ENCODE data around the gene RNU1-2. TPM values are rescaled to one million over a fixed set of nuclear protein-coding genes. Genes with fewer than 3 reads are reported as not detected.
"Not testable (repeated sequence)": the region's sequence is repeated elsewhere in the genome, so short reads cannot be mapped to it uniquely, and the experiment has no call there.

The RNU1-2 gene
- polyA plus RNA-seq (under 0.01 TPM in 1 of 2 replicates, not detected in the other), polyA minus RNA-seq (under 0.01 TPM in 2 replicates)

DNA sequence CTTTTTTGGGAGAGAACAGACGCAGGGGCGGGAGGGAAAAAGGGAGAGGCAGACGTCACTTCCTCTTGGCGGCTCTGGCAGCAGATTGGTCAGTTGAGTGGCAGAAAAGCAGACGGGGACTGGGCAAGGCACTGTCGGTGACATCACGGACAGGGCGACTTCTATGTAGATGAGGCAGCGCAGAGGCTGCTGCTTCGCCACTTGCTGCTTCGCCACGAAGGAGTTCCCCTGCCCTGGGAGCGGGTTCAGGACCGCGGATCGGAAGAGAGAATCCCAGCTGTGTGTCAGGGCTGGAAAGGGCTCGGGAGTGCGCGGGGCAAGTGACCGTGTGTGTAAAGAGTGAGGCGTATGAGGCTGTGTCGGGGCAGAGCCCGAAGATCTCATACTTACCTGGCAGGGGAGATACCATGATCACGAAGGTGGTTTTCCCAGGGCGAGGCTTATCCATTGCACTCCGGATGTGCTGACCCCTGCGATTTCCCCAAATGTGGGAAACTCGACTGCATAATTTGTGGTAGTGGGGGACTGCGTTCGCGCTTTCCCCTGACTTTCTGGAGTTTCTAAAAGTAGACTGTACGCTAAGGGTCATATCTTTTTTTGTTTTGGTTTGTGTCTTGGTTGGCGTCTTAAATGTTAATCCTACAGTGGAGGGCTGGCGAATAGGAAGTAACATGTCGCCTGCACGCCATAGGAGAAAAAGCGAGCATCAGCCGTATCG, at the start of gene RNU1-2:
RNU1-2 (plus strand) TSS at position 383 of the 718 bp plus-strand sequence.
- not testable (repeated sequence) for H3K9me3 ChIP-seq (ENCODE audit: low read length); H4K20me1 ChIP-seq (ENCODE audit: insufficient read depth)
- TF ChIP-seq, protein P1, sequence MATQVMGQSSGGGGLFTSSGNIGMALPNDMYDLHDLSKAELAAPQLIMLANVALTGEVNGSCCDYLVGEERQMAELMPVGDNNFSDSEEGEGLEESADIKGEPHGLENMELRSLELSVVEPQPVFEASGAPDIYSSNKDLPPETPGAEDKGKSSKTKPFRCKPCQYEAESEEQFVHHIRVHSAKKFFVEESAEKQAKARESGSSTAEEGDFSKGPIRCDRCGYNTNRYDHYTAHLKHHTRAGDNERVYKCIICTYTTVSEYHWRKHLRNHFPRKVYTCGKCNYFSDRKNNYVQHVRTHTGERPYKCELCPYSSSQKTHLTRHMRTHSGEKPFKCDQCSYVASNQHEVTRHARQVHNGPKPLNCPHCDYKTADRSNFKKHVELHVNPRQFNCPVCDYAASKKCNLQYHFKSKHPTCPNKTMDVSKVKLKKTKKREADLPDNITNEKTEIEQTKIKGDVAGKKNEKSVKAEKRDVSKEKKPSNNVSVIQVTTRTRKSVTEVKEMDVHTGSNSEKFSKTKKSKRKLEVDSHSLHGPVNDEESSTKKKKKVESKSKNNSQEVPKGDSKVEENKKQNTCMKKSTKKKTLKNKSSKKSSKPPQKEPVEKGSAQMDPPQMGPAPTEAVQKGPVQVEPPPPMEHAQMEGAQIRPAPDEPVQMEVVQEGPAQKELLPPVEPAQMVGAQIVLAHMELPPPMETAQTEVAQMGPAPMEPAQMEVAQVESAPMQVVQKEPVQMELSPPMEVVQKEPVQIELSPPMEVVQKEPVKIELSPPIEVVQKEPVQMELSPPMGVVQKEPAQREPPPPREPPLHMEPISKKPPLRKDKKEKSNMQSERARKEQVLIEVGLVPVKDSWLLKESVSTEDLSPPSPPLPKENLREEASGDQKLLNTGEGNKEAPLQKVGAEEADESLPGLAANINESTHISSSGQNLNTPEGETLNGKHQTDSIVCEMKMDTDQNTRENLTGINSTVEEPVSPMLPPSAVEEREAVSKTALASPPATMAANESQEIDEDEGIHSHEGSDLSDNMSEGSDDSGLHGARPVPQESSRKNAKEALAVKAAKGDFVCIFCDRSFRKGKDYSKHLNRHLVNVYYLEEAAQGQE (IDR thresholded peaks at IDR 0.05; ENCODE audit: borderline replicate concordance), result peak; percentile 4
- TF ChIP-seq POLR2AphosphoS5 (IDR thresholded peaks at IDR 0.05), result peak; percentile 86

DNA sequence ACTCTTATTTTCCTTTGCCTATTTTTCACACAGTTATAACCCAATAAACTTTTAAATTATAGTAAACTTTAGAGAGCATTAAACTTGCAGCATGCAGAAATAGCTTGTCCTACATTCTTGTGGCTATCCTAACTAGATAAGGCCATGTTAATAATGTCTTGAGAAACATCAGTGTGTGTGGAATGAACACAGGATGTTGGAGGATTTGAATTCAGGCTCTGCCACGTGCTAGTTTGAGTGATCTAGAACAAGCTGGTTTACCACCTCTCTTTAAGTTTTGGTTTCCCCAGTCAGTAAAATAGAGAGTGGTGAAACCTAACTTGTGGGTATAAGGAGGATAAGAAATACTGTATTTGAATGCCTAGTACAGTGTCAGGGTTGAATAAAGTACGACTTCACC, 39.6 kb upstream of the RNU1-2 start:
- H3K9ac ChIP-seq (ENCODE audit: low read length); H3K9me2 ChIP-seq (ENCODE audit: insufficient read depth, low read length); H4K20me1 ChIP-seq (ENCODE audit: insufficient read depth); H3K4me3 ChIP-seq (ENCODE audit: low read length); H3F3A ChIP-seq (ENCODE audit: insufficient read depth, low read length, poor library complexity, severe bottlenecking); H2AFZ ChIP-seq (ENCODE audit: low read depth, low read length); H3K27ac ChIP-seq (ENCODE audit: low read length); H3K9me3 ChIP-seq (ENCODE audit: low read length); H3K79me2 ChIP-seq (replicated peaks; ENCODE audit: insufficient read depth, low read length); H3K4me2 ChIP-seq (ENCODE audit: low read length); H3K27me3 ChIP-seq (ENCODE audit: insufficient read depth, low read depth, low read length); H3K36me3 ChIP-seq (ENCODE audit: insufficient read depth, low read length): not testable (repeated sequence)

More for the DNA sequence above, at the start of gene RNU1-2:
- H3F3A ChIP-seq (ENCODE audit: insufficient read depth, low read length, poor library complexity, severe bottlenecking); H3K79me2 ChIP-seq (replicated peaks; ENCODE audit: insufficient read depth, low read length); H3K27me3 ChIP-seq (ENCODE audit: insufficient read depth, low read depth, low read length); H3K9me2 ChIP-seq (ENCODE audit: insufficient read depth, low read length); H3K36me3 ChIP-seq (ENCODE audit: insufficient read depth, low read length); H2AFZ ChIP-seq (ENCODE audit: low read depth, low read length): not testable (repeated sequence)
- peak within 1 kb of the TSS; percentile 64 for H3K9ac ChIP-seq (ENCODE audit: low read length)
- H3K4me3 ChIP-seq (ENCODE audit: low read length), result peak within 1 kb of the TSS; percentile 60
- H3K4me2 ChIP-seq (ENCODE audit: low read length), result peak within 1 kb of the TSS; percentile 3
- peak within 1 kb of the TSS; percentile 86 for H3K27ac ChIP-seq (ENCODE audit: low read length)

DNA sequence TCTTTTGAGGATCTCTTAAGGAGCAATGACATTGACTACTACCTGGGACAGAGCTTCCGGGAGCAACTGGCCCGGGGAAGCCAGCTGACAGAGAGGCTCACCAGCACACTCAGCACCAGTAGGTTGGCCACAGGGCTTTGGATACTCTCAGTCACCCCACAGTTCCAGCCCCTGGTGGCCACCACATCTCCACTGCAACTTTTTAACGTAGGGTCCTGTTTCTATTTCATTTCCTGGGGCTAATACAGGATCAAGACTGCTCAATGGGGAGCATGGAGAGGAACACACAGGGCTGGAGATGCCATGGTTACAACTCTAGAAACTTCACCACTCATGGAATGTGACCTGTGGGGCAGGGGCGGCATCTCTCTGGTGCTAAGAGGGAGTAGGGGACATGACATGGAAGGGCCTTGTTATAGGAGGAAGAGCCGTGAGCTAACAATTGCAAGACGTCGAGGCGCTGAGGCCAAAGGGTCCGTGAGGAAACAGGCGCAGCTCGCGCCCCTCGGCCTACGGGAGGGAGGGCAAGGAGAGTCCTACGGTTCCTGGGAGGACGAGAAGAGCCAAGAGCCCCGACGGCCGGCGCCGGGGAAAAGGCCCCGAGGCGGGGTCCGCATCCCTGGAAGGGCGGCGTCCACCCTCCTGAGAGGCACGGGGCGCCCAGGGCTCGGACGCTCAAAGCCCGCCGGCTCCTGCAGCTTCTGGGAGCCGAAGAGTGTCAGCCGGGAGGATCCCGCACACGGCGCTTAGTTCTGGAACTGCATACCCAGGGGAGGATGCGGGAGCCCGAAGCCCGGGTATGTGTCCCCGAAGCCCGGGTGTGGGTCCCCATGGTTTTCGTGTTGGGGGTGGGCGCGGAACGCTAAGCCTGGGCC, 36.4 kb upstream of the RNU1-2 start:
- not testable (repeated sequence) for H3K9me2 ChIP-seq (ENCODE audit: insufficient read depth, low read length); H3K36me3 ChIP-seq (ENCODE audit: insufficient read depth, low read length); H3K4me3 ChIP-seq (ENCODE audit: low read length); H4K20me1 ChIP-seq (ENCODE audit: insufficient read depth); H3K27me3 ChIP-seq (ENCODE audit: insufficient read depth, low read depth, low read length); H3K79me2 ChIP-seq (replicated peaks; ENCODE audit: insufficient read depth, low read length); H3K9ac ChIP-seq (ENCODE audit: low read length); H3K9me3 ChIP-seq (ENCODE audit: low read length); H3K4me2 ChIP-seq (ENCODE audit: low read length); H3K27ac ChIP-seq (ENCODE audit: low read length); H2AFZ ChIP-seq (ENCODE audit: low read depth, low read length); H3F3A ChIP-seq (ENCODE audit: insufficient read depth, low read length, poor library complexity, severe bottlenecking)

DNA sequence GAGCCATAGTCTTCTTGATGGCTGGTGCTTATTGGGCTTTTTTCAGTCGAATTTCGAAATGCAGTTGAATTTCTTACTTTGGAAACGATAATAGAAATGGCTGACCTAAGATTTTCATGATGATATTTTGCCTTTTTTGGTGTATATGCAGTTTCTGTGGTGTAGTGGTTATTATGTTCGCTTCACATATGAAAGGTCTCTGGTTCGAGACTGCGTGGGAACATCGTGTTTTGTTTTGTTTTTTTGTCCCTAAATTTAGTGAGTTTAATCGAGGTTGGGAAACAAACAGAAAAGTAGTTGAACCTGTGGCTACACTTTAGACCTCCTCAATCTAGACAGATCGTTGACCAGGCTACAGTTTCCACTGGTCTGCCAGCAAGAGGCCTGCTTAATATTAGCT, 35.7 kb upstream of the RNU1-2 start:
- not testable (repeated sequence) for H3F3A ChIP-seq (ENCODE audit: insufficient read depth, low read length, poor library complexity, severe bottlenecking); H3K9me3 ChIP-seq (ENCODE audit: low read length); H3K9ac ChIP-seq (ENCODE audit: low read length); H3K79me2 ChIP-seq (replicated peaks; ENCODE audit: insufficient read depth, low read length); H3K36me3 ChIP-seq (ENCODE audit: insufficient read depth, low read length); H3K4me2 ChIP-seq (ENCODE audit: low read length); H3K9me2 ChIP-seq (ENCODE audit: insufficient read depth, low read length); H3K27me3 ChIP-seq (ENCODE audit: insufficient read depth, low read depth, low read length); H4K20me1 ChIP-seq (ENCODE audit: insufficient read depth); H3K27ac ChIP-seq (ENCODE audit: low read length); H2AFZ ChIP-seq (ENCODE audit: low read depth, low read length); H3K4me3 ChIP-seq (ENCODE audit: low read length)

DNA sequence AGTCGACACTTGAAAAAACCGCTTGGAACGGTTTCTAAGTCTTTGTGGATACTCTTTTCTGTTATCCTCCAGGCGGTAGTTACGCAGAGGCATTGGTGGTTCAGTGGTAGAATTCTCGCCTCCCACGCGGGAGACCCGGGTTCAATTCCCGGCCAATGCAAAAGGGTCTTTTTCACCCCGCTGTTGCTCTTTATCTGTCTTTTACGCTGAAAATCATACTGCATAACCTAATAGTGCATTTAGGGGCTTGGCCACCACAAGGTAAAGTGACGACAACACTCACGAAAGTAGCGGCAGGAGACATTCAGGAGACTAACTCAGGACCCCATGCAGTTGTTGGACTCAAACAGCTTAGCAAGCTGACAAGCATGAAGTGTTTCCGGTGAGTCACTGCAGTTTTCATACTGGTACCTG, 33.9 kb upstream of the RNU1-2 start:
- not testable (repeated sequence) for H3K4me2 ChIP-seq (ENCODE audit: low read length)

DNA sequence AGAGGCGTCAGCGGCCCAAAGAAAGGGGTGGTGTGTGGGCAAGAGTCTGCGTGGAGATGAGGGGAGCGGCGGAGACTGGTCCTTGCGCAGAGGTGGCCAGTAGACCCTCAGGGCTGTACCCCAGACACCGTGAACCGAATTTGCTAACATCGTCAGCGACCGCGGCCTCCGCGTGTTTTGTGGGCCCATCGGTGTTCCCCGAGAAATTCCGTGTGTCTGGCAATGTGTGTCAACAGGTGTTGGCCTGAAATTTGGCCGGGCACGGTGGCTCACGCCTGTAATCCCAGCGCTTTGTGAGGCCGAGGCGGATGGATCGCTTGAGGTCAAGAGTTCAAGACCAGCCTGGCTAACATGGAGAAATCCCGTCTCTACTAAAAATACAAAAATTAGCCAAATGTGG, 33.4 kb upstream of the RNU1-2 start:
- H3K79me2 ChIP-seq (replicated peaks; ENCODE audit: insufficient read depth, low read length); H3K4me3 ChIP-seq (ENCODE audit: low read length); H3F3A ChIP-seq (ENCODE audit: insufficient read depth, low read length, poor library complexity, severe bottlenecking); H3K9me2 ChIP-seq (ENCODE audit: insufficient read depth, low read length); H3K4me2 ChIP-seq (ENCODE audit: low read length); H2AFZ ChIP-seq (ENCODE audit: low read depth, low read length); H3K27ac ChIP-seq (ENCODE audit: low read length); H3K36me3 ChIP-seq (ENCODE audit: insufficient read depth, low read length); H3K9me3 ChIP-seq (ENCODE audit: low read length); H3K27me3 ChIP-seq (ENCODE audit: insufficient read depth, low read depth, low read length); H3K9ac ChIP-seq (ENCODE audit: low read length); H4K20me1 ChIP-seq (ENCODE audit: insufficient read depth): not testable (repeated sequence)

More for the DNA sequence above, 33.9 kb upstream of the RNU1-2 start:
- not testable (repeated sequence) for H3K4me3 ChIP-seq (ENCODE audit: low read length); H3K27me3 ChIP-seq (ENCODE audit: insufficient read depth, low read depth, low read length); H3K9me2 ChIP-seq (ENCODE audit: insufficient read depth, low read length); H3K36me3 ChIP-seq (ENCODE audit: insufficient read depth, low read length); H4K20me1 ChIP-seq (ENCODE audit: insufficient read depth); H3K9ac ChIP-seq (ENCODE audit: low read length); H3K79me2 ChIP-seq (replicated peaks; ENCODE audit: insufficient read depth, low read length); H3F3A ChIP-seq (ENCODE audit: insufficient read depth, low read length, poor library complexity, severe bottlenecking); H3K9me3 ChIP-seq (ENCODE audit: low read length); H3K27ac ChIP-seq (ENCODE audit: low read length); H2AFZ ChIP-seq (ENCODE audit: low read depth, low read length)
